Activated effector memory CD4-positive, alpha-beta T cell treated with anti-CD3 and anti-CD28 coated beads, Interleukin-2, amount 50 U/mL, for 16 hours (primary cell): ENCODE data around the gene LCP2.
A peak's percentile ranks its signal among the peaks of the same experiment; 100 is the strongest.

Experiments used
- DNase-seq: peaks from one replicate; pipeline ENCODE4 v3.0.0-alpha.2; 2020

LCP2 gene

DNA sequence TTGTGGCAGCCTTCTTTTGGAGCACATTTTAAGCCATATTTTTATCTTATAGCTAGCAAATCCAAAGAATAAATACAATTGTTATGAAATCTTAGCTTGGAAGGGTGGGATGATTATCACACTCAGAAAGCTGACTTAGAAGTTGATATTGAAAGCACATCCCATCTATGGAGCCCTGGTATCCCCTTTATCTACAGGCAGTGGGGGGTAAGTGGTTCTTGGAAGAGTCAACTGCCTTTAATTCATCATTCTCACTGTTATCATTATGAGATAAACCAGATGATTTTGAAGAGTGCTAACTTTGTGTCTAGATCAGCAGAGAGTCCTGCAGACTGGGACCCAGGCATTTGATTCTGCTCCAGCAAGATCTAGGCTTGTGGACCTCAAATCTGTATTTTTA is 3.0 kb downstream of the LCP2 start:
- no peak for DNase-seq

DNA sequence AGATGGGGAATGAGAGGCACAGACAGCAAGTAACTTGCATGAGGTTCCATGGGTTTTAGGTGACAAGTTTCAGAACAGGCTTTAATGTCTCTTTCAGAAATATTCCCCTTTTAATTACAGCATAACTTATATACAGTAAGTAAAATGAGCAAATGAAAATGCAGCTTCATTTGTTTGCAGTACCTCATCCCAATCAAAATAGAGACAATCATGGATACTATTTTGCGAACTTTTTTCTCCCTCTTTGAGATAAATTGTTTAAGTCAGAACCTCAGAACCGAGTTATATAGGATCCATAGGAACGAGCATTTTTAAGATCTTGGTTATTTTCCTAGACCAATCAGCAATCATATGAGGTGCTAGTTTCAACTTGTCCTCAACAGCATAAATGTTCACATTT is 3.5 kb downstream of the LCP2 start:
- DNase-seq, result no peak

DNA sequence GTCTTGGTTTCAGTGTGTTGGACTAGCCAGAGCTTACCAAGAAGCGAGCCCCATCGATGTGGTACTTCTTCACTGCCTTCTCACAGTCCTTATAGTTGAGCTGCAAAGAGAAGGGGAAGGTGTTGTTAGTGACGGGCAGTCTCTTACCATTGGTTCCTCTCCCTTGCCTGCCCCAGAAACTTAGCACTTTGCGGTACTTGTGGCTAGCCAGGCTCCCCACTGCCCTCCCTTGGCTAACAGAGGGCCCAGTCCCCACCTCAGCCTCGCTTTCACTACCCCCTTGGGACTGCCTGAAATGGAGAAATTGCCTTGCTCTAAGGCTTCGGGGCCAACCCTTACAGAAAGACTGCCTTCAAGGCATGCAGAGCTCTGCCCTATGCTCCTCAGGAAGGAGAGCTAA is 4.3 kb downstream of the LCP2 start:
- peak; percentile 77 for DNase-seq

DNA sequence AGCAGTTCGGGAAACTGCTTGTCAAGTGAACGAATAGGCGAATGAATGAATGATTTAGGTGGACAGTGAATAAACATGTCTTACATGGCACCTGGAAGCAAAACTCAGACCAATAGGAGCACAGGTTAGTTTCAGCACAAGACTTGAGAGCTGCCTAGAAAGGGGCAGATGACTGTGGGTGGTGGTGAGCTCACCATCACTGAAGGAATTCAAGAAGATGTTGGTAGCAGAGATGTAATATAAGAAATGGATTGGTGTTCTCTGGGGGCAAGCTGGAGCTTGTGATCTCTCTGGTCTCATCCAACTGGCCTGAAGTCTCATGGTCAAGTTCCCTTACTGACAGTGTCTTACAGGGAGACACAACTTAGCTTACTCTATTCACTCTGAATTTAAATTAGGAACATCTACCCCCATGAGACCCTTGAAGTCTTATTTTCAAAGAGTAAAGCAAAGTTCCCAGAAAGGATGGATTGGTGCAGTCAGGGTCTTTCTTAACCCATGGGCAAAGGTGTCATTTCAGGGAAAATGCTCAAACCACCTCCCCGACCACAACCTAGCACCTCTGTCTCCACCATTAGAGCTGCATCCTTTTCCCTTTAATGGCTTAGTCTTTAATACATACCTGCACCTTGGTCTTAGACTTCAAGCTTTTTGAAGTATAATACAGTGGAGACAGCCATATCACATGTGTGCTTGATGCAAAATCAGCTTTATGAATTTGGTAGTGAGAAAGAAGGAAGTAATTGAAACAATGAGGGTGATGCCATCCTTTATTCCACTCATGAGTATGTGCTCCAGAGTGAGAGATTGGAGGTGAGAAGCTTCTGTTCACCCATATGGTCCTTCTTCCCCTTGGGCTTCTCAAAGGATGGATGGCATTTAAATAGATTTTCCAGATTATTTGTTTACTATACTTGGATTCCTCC is 5.1 kb downstream of the LCP2 start:
- no peak for DNase-seq

DNA sequence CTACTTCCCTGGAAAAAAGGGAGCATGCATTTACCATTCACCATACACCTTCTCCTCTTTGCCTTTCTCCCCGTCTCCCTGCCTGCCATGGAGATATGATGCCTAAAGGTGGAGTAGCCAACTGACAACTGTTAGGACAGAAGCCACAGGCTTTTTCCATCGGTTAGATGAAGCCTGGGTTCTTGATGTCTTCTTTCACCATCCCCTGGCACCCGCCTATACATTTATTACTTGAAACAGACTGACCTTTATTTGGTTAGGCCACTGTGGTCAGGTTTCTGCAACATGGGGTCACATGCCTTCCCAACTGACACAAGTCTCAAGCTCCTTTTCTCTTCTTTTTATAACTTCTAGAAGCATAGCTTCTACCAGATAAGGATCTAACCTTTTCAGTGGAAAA is 7.1 kb downstream of the LCP2 start:
- DNase-seq, result no peak

DNA sequence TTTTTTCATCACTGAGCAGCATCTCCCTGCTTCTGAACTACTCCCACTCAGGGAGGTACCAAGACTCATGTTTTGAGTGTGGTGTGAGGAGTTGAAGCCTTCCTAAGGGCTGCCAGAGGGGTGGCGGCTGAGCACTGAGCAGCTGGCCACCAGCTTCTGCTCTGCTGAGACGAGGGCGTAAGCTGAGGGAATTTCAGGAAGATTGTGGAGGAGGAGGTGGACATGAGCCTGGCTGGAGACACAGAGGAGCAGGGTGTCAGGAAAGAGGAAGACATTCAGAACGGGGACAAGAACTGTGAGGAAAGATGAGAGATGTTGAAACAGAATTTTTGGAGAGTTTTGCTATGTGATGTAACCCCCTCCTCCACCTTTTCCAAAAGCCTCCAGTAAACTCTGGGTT is 7.8 kb downstream of the LCP2 start:
- DNase-seq, result no peak

DNA sequence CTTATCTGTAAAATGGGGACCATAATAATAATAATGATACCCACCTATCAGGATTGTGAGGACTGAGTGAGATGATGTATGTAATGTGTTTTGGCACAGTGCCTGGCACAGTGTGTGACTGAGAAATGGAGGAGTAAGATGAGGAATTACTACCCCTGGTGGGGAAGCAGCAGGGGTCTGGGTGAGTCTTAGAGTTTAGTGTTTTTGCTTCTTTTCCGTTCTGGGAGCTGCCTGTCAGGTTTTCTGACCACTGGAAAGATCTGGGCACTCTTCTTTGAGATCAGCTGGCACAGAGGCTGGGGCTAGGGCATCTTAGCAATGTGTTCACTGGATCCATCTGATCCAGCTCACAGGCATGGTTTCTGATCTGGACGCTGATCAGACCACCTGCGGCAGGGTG is 8.5 kb downstream of the LCP2 start:
- DNase-seq, result no peak

DNA sequence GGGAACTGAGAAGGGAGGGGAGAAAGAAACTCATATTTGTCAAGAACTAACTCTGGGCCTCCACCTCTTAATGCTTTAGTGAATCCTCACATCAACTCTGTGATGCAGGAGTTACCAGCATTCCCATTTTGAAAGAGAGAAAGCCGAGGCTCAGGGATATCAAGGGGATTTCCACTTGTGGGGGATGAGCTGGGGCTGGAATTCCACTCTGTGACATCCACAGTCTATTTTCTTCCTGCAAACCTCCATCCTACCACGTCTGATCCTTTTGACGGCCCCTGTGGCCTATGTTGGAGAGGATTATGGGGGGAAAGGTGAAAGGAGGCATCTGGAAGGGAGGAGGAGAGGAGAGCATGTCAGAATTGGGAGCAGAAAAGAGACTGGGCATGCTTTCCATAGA is 9.0 kb downstream of the LCP2 start:
- no peak for DNase-seq

DNA sequence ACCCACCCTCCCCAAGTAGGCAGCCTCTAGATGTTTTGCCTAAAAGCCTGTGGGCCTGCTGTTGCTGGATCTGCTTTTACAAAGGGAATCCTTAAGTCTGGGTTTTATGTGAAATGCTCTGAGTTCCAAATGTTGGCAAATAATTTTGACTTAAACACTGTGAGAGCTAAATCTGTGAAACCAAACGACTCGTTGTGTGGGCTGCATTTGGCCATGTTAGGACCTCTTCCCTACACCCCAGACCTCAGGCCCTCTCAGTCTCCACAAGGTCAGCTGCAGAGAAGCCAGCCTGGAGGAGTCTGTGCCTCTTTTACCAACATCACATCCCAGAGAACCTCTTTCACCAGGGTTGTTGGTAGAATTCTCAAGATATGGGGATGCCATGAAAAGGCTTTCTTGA is 9.4 kb downstream of the LCP2 start:
- DNase-seq, result no peak

DNA sequence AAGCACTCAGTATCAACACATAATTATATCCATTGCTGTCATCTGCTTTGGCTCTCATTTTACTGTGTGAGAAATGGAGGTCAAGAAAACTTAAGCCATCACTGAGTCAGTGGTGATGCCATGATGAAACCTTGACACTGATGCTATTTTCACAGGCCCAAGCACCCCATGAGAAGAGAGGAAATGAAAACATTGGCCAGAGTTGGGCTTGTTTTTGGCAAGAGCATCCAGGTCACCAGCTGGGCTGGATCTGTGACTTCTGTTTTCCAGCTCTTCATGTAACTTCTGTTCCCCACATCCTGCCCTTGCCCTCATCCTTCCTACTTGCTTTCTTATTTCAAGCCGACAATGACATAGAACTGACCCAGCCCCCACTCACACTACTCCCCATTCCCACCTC is 10.0 kb downstream of the LCP2 start:
- no peak for DNase-seq

DNA sequence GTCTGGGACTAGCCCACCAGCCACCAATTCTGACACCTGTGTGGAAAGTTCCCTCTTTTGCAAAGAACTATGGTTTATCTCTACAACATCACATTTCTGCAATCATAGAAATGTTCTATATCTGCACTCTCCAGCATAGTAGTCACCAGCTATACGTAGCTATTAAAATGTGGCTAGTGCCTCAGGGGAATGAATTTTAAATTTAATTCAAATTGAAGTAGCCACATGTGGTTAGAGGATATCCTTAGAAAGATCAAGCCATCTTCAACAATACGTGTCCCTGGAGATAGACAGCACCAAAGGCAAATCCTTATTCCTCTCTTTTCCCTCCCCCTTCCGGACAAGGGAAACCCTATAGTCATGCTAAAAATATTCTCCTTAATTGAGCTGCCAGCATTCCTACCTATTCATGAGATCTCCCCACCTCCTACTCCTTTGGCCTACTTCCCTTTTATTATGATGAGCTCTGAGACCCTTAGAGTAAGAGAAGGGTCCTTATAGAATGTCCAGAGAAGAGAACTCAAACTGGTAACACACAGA is 11.1 kb downstream of the LCP2 start:
- DNase-seq, result no peak

DNA sequence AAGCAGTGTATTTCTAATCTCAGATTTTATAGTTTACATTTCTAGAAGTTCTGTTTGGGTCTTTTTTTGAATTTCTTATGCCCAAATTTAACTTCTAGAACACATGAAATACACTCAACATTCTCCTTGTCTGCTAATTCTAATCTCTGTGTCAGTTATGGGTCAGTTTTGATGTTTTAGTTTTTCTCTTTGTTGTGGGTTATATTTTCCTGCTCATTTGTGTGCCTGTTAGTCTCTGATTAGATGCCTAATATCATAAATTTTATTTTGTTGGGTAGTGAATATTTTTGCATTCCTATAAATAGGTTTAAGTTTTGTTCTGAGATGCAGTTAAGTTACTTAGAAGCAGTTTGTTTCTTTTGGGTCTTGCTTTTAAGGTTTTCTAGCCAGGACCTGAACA is 12.4 kb downstream of the LCP2 start:
- no peak for DNase-seq

DNA sequence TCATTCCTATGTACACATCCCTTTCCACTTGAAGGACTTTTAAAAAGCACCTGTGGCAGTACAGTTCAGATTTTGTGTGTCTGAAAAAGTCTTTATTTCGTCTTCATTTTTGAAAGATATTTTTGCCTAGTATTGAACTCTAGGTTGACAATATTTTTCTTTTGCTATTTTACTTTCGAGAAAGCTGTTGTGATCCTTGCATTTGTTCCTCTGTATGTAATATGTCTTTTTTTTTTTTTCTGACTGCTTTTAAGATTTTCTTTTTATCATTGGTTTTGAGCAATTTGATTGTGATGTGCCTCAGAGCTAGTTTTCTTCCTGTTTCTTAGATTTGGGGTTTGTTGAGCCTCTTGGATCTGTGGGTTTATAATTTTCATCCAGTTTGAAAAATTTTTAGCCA is 13.3 kb downstream of the LCP2 start:
- no peak for DNase-seq

DNA sequence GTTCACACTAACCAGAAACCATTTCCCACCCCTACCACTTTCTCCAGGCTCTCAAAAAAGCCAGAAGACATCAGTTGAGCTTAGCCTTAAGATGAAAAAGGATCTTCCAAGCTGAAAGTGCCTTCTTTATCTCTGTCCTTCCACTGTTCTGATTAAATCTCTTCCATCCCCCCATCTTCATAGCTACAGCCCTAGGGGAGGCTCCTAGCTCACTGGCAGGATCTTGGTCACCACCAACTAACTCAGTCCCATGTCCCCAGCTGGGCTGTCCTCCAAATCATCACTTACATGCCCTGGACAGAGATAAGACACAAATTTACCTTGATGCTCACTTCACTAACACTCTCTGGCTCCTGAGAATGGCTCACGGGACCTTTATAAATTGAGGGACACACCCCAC is 14.3 kb downstream of the LCP2 start:
- DNase-seq, result no peak

DNA sequence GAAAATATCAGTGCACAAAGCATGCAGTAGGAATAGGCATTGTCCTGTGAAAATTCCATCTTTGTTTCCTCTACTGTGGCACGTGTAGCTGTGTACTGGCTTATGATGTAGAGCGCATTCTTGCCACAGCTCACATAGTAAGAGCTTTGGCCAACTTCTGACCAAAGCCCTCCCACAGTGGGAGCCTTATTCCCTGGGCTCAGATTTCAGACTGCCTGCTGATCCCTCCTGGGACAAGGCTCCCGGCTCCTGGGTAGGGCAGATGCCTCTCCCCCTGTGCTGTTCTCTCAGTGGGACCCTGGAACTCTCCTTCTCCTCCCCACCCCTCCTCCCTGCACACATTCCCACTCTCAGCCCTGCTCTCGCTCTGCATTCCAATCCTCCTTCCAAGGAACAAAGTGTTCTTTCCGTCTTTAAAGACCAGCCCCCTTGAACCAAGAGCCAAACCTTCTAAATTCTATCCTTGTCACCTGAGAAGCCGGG is 17.5 kb downstream of the LCP2 start:
- no peak for DNase-seq

DNA sequence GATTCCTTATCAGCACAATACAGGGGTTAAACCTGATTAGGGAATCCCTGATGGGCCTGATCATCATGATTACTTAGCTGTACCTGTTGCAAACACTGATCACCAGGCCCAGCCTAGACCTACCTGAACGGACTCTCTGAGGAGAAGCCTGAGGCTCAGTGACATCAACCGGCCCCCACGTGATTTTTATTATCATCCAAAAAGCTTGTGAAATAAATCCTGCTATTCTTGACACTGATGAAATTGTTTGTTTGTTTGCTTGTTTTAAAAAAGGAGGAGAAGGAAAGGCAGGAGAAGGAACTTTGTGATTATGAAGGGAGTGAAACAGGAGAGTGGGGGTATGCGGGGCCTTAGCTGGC is 18.1 kb downstream of the LCP2 start:
- DNase-seq, result no peak

DNA sequence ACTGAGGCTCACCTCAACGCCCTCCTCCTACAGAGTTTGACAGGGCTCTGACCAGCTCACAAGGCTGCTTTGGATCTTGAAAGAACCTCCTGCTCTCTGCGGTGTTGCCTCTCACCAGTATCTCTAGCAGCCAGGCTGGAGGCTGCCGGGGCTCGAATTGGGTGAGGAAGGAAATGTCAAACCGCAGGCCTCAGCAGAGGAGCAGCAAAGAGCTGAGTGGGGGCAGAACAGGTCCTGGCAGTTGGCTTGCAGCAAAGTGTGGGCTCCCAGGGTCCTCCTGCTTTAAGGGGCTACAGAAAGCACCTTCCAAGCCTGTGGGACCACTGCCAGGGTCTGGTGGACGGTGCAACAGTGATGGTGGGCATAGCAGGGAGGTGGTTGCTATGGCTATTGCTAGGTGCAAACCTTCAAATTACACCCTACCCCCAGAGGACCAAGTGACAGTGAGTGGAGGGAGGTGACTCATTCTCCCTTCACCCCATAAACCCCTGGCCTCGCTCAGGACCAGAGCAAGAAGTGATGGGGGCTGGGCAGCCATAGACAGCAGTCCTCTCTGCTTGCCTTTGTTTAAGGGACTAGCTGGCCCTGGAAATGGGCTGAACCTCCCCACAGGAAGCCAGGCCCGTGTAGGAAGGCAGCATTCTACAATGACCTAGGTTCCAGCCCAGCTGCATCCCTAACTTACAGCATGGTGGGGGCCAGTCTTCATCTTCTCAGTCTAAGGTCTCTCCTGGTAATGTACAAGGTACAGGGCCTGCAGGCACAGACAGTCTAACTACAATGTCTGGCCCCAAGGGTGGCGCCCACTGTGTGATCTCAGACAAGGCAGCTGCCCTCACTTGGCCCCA is 18.7 kb downstream of the LCP2 start:
- peak; percentile 93 for DNase-seq

DNA sequence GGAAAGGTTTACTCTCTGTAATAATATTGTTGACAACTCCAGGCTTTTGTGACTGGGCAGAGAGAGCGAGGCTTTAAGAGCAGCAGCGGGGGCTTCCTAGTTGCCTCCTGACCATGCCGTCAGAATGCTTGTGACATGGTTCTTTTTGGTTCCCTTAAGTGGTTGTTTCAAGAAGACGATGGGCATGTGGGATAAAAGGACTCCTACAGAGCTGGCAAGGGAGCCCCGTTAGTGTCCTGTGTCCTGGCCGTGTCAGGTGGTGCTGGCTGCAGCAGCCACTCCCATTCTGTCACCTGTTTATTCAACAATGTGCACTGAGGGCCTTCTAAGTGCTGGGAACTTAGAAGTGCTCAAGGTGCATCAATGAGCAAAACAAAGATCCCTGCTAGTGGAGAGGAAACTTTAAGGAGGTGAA is 19.7 kb downstream of the LCP2 start:
- DNase-seq, result no peak

DNA sequence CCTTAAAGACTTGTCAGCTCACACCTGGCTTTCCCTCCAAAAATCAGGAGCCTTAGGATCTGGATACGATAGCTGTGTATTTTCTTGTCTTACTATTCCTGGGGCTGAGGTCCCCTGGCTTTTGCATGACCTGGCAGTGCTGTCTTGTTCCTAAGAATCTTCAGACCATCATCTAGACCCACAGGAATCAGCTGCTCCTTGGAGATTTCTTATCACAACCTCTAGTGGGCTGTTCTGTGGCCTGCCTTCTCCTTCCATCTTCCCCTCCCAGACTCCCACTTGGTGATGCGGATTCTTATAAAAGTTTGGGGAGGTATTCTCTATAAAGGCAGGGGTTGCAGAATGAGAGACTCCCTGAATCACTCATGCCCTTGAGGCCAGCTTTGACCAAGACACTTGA is 21.4 kb downstream of the LCP2 start:
- no peak for DNase-seq

DNA sequence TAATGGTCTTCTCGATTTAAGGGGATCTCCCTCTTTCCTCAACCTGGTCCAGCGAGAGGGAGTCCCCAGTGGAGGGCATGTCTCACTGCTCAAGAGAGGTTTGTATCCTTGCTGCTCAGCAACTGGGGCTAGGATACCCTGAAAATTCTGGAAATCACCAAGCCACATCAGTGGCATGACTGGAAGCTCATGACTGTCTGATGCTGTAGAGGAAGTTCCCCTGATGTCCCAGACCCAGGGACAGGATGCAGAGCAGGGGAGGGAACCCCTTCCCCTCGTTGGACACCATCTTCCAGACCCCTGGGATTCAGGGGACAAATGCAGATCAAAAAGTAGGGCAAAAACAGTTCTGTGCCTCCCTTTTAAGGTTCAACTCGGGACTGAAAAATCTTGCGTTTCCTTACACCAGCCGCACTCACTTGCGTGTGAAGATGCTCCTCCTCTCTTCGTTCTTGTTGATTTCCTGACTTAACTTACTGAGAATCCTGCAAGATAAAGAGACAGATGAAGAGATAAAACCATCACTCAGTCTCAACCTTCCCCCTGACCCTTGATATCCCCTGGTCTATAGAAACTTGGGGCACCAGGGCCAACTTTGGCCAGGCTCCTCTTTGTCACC is 22.1 kb downstream of the LCP2 start:
- peak; percentile 80 for DNase-seq

DNA sequence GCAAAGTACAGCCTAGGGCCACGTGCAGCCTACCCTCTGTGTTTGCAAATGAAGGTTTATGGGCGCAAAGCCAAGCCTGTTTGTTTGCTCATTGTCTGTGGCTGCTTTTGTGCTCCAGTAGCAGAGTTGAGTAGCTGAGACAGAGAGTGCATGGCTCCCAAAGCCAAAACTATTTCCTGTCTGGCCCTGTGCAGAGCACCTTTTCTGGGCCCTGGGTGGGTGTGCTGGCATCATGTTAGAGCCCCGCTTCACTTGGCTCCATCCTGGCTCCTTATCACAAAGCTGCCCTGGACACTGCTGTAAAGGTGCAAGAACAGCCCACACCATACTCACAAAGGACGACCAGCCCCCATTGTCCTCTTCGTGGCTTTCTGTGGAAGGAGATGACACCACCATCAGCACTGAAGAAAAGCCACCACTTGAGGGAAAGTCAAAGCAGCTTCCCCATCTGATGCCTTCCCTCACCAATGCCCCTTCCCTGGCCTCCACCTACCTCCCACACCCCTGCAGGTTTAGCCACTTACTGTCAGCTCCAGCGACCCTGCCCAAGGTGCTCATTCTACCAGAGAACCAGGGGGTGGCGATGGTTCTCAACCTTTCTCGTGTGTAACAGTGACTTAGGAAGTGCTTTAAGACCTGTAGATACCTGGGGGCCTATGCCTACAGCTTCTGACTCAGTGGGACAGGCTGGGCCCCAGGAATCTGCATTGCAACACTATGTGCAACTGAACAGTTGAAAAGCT is 23.4 kb downstream of the LCP2 start:
- DNase-seq, result peak; percentile 84

DNA sequence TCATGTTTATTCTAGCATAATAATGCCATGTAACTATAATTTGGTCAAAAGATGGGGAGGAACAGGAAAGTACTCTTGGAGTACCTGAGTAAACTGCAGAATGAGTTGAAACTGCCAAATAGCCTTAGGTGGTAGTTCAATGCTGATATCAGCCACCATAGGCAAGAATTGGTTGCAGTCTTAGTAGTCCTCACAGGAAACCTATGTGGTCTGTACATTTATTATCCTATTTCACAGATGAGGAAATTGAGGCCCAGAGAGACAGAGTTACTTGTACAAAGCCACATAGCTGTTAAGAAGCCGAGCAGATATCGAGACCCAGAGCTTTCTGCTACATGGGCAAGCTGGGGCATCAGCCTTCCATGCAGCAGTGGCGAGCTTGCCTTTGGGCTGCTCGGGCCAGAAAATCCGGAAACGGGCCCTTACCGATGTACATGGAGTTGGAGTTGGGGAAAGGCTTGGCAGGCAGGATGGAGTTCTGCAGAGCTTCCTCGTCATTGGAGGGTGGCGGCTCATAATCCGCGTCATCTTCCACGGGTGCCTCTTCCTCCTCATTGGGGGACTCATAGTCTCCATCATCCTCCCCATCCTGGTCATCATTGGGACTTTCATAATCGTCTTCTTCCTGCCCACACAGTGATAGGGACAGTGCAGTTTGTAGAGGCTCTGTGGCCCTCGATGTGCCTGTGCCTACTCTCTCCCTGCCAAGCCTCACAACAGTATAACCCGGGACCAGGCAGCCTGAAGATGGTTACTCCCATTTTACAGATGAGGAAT is 27.1 kb downstream of the LCP2 start:
- peak; percentile 64 for DNase-seq
